ENCODE results near the gene TTYH3. TPM values are rescaled to one million over a fixed set of nuclear protein-coding genes. Genes with fewer than 3 reads are reported as not detected.

The TTYH3 gene
- total RNA-seq, 1 experiment from 2014 or later, result 122 TPM

GRCh38 chr7:2617325-2617905 lies 14.4 kb upstream of the TTYH3 start:
- Histone ChIP-seq H3K27me3 (ENCODE audit: insufficient read depth, low read length) (no peaks in the 10 kb centered on the region), H3K9ac (ENCODE audit: extremely low read depth, insufficient read length, low read length) (no peak overlapping the region), H2AFZ (ENCODE audit: low read length) (no peak overlapping the region), H3K56ac (ENCODE audit: insufficient read length, low read depth, low read length) (no peak overlapping the region), H3K27ac (ENCODE audit: insufficient read length, low read depth, low read length) (no peak overlapping the region), H2BK15ac (ENCODE audit: low read depth, low read length) (no peak overlapping the region), H3K18ac (ENCODE audit: insufficient read length, low read depth, low read length) (no peak overlapping the region), H3K9me3 (ENCODE audit: control insufficient read depth, low read depth, low read length) (no peaks in the 10 kb centered on the region), H2AK5ac (ENCODE audit: insufficient read length, low read length) (no peak overlapping the region), H3K79me1 (ENCODE audit: insufficient read depth, low read depth, low read length, poor library complexity, severe bottlenecking) (no peaks in the 10 kb centered on the region), H2BK5ac (ENCODE audit: insufficient read length, low read length) (no peak overlapping the region), H4K20me1 (ENCODE audit: control insufficient read depth, insufficient read depth, insufficient read length) (no peaks in the 10 kb centered on the region), H4K8ac (replicated peaks; ENCODE audit: insufficient read length, low read depth, low read length) (no peak overlapping the region), H3K4ac (ENCODE audit: low read depth, low read length) (no peak overlapping the region), H2BK120ac (ENCODE audit: low read depth, low read length, poor library complexity, severe bottlenecking) (no peak overlapping the region), H3T11ph (ENCODE audit: low read length) (no peak overlapping the region), H4K91ac (ENCODE audit: insufficient read length, low read depth, low read length) (no peak overlapping the region), H2BK20ac (ENCODE audit: low read depth, low read length, poor library complexity, severe bottlenecking) (no peak overlapping the region), H3K14ac (ENCODE audit: insufficient read depth, low read length) (no peak overlapping the region), H3K79me2 (ENCODE audit: insufficient read depth, low read length) (no peaks in the 10 kb centered on the region), H3K23me2 (ENCODE audit: insufficient read length, low read depth, low read length, poor library complexity, severe bottlenecking) (no peaks in the 10 kb centered on the region), H2BK12ac (ENCODE audit: insufficient read length, low read depth, low read length) (no peak overlapping the region), H3K4me2 (ENCODE audit: insufficient read depth, insufficient read length, low read length) (no peak overlapping the region), H4K5ac (ENCODE audit: insufficient read length, low read depth, low read length) (no peak overlapping the region), H3K4me1 (ENCODE audit: insufficient read depth, low read length) (peaks cover 9% of the 10 kb centered on the region; the same call in 1 of the 2 replicates), H3K23ac (ENCODE audit: insufficient read length, low read depth, low read length) (no peak overlapping the region)
- H3K27ac Mint-ChIP-seq, result peak overlapping the region in 2 of 3 experiments; percentile 6 to 10; a peak in 2 of 7 replicates
- no peak for DNase-seq
- TF ChIP-seq CTCF (conservative IDR thresholded peaks at IDR 0.05), result no peak
- no peaks in the 10 kb centered on the region for H3K36me3 Mint-ChIP-seq (ENCODE audit: insufficient read depth in 1 of 3, low read depth in 3 of 3)
- H3K4me1 Mint-ChIP-seq, result peaks cover 34 to 50% of the 10 kb centered on the region in 2 experiments
- no peaks in the 10 kb centered on the region; a peak in 2 of 5 replicates for H3K9me3 Mint-ChIP-seq
- H3K27me3 Mint-ChIP-seq (ENCODE audit: low read depth), result peaks cover 4% of the 10 kb centered on the region
- peak overlapping the region in 1 of 2 experiments; percentile 16; a peak in 1 of 5 replicates for H3K4me3 Mint-ChIP-seq
- WGBS (ENCODE audit: extremely low coverage, insufficient read length, low lambda C conversion rate), result no CpG with 5 or more reads among the region's 22 CpGs
